Stimulated activated CD8-positive, alpha-beta memory T cell treated with anti-CD3 and anti-CD28 coated beads, Interleukin-2, amount 100 ng/mL, for 48 hours (primary cell): ENCODE data around the gene TOMM40L.

Experiments
- DNase-seq, 2 donors: peaks; one replicate each; pipeline ENCODE4 v3.0.0-alpha.2; 2020; ENCODE audit warnings: low read depth in 2 of 2

The TOMM40L gene

DNA sequence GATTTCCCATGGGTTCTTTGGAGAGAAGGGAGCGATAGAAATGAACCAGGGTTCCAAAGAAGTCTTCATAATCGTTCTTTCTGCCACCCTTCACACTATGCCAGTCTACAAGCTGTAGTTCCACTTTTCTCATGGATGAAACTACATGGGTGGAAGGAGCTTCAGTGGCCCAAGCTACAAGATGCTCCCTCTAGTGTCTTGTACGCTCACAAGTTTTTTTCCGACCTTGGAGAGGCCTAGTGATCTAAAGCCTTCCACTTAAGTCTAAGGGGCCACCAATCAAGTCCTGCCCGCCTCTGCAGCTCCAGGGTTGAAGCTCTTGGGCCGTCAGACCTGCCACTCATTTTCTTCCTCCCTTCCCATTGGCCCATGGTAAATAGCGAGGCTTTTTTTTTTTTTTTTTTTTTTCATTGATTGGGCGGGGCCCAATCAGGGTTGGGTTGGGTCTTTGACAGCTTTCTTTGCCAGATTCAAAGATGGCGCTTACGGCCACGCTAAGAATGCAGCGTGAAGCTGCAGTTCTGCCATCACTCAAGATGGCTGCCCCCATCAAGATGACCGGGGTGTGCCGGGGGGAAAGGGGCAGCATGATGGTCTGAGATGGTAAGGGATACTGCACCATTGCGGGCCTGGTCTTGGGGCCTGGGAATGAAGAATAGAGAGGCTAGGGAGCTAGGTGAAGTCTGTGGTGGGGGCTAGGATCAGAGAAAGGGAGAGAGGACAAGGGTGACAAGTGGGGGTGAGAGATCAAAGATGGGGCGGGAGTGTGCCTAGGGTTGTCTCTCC is at the start of gene TOMM40L:
Gene TOMM40L, plus strand, starts transcription at position 527 of the 786 bp plus-strand sequence. CDS start 430 bp downstream, outside the sequence.
- peak; percentile 68 to 69 for DNase-seq

GRCh38 chr1:161176468-161177111 is 49.3 kb upstream of the TOMM40L start:
- DNase-seq = no peak

DNA sequence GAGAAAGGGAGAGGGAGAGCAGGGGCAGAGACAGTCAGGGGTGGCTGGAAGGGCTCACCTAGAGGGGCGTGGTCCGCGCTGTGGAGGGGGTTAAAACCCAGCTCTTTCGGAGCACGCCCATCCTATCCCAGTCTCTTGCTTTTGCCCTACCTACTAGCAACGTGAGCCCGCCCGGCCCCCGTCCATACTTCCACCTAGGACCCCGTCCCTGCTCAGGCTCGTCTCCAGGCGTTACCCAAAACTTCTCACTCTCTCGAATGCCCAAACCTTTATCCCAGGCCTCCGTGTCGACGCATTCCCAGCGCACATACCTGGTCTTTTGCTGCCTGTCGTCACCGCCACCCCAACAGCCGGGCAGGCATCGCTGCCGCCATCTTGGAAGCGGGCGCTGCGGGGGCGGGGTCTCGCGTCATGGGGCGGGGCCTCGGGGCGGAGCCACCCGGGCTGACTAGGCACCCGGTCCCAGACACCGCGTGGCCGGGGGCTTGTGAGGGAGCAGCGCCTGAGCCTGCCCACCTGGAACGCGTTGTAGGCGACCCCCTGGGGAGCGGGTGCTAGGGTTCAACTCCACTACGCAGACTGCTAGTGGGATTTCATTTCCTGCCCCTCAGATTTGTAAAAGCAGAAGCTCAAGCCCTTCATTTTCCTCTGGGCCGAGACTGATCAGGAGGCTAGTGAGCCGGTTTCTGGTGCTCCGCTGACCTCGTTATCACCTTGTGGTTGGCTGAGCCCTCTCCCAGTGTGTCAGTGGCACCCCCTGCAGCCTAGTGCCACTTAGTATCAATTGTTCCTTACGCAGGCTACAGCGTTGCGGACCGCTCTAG is 48.5 kb upstream of the TOMM40L start, which contains the start of gene B4GALT3:
Gene B4GALT3, minus strand, starts transcription at position 396 of the 824 bp plus-strand sequence. CDS start 1,447 bp downstream, outside the sequence.
- DNase-seq = peak; percentile 95

- DNase-seq = no peak
These were observed 48.0 kb upstream of the TOMM40L start for GRCh38 chr1:161177936-161178244.

DNA sequence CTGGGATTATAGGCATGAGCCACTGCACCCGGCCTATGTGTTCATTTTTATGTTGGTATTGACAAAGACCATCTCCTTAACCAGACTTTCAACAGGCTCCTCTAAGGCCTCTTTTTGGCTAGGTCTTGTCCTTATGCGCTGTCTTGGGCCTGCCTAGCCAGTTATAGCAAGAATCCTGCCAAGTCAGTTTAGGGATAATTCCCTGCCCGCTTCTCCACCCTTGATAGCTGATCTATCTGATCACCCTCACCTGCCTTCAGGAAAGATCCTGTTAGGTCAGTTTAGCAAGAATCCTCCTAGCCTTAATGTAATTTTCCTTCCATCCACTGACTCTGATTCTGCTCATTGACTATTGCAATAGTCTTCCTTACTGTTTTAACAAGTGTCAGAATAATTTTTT is 46.2 kb upstream of the TOMM40L start:
- DNase-seq = no peak

- DNase-seq = no peak
These were observed 45.2 kb upstream of the TOMM40L start for GRCh38 chr1:161180639-161181038.

DNA sequence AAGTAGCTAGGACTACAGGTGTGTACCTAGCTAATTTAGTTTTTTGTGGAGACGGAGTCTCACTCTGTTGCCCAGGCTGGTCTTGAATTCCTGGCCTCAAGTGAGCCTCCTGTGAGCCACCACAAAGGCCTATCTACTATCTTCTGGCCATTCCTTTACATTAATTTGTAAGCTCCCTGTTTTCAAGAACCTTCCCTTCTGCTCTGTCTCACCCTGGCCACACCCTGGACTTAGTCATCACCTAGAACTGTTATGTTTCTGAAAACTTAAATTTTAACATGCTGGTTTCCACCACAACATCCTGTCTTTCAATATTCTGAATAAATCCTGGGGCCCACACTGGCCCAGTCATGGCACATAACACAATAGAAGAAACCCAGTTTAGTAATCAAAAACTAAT is 43.6 kb upstream of the TOMM40L start:
- DNase-seq = peak in 1 of 2 donors; percentile 41

GRCh38 chr1:161185282-161185682 is 40.6 kb upstream of the TOMM40L start:
- no peak for DNase-seq

- DNase-seq = no peak
These were observed 40.0 kb upstream of the TOMM40L start for GRCh38 chr1:161185732-161186311.

DNA sequence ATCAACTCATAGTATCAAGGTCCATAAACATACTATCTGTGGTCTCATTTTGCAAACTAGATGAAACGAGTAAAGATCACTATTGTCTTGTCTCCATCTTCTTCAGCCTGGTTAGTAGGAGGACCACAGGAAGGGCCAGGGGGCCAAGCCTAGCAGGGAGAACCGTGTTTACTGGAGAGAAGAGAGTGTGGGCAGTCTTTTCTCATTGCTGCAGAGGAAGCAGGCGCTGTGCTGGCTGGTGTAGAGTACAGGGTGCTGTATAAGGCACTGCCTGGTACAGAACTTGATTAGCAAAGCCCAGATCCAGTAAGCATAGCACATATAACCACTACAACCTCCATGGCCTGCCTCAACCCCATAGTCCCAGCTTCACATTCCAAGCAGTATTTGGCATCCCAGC is 38.5 kb upstream of the TOMM40L start:
- no peak for DNase-seq

DNA sequence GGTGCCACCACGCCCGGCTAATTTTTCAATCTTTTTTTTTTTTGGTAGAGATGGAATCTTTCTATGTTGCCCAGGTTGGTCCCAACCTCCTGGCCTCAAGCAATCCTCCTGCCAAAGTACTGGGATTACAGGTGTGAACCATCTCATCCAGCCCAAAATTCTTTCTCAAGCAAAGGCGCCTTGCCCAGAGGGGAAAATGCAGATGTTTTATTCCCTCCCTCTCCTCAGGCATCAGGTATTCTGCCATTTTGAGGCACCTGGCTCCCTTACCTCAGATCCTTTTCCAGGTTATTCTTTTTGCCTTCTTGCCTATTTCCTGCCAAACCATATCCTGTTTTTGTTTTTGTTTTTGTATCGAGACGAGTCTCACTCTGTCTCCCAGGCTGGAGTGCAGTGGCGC is 37.5 kb upstream of the TOMM40L start:
- DNase-seq = no peak

GRCh38 chr1:161189036-161189435 is 36.8 kb upstream of the TOMM40L start:
- DNase-seq = no peak

- DNase-seq = no peak
These were observed 34.8 kb upstream of the TOMM40L start for GRCh38 chr1:161190962-161191521.

GRCh38 chr1:161191971-161192370 is 33.9 kb upstream of the TOMM40L start:
- no peak for DNase-seq

GRCh38 chr1:161192476-161193465 is 33.1 kb upstream of the TOMM40L start:
- DNase-seq = peak; percentile 32 to 38

DNA sequence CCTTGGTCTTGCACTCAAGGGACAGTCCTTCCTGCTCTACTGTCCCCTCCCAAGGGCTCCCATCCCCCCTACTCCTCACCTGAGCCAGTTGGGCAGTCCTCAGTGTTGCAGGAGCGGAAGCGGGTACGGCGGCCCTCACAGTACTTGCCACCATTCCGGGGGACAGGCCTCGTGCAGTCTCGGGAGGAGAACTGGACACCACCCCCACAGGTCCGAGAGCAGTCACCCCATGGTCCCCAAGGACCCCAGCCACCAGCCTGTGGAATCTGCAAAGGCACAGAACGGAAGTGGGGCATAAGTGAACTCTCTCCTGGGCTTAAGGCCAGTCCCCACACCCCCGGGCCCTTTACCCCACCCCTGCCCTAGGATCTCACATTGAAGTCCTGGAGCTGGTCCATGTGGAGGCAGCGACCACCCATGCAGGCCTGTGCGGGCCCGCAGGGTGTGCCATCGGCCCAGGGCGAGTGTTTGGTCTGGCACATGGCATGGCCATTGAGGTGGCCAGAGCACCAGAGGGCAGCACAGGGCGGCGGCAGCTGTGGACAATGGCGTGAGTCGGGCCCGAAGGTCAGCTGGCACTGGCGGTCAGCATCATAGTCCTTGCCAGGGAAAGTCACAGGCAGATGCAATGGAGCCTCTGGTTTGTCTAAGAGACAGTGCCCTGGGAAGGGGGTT is 32.2 kb upstream of the TOMM40L start:
- DNase-seq = no peak

- no peak for DNase-seq
These were observed 30.7 kb upstream of the TOMM40L start for GRCh38 chr1:161195171-161195570.

DNA sequence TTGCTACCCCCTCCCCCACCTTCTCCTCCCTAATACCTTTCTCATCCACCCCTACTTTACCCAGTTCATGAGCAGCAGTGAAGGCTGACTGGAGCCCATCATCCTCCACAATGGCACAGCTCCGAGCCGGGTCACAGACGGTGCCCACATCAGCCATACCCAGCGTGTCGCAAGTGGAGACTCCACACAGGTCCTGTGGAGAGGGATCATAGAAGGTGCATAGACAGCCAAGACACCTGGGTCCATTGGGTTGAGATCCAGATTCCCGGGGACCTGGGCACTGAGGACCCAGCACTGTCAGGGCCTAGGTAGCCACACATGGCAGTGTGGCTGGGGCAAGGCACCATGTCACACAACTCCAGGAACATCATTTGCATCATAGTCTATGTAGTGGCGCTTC is 29.7 kb upstream of the TOMM40L start:
- DNase-seq = no peak

DNA sequence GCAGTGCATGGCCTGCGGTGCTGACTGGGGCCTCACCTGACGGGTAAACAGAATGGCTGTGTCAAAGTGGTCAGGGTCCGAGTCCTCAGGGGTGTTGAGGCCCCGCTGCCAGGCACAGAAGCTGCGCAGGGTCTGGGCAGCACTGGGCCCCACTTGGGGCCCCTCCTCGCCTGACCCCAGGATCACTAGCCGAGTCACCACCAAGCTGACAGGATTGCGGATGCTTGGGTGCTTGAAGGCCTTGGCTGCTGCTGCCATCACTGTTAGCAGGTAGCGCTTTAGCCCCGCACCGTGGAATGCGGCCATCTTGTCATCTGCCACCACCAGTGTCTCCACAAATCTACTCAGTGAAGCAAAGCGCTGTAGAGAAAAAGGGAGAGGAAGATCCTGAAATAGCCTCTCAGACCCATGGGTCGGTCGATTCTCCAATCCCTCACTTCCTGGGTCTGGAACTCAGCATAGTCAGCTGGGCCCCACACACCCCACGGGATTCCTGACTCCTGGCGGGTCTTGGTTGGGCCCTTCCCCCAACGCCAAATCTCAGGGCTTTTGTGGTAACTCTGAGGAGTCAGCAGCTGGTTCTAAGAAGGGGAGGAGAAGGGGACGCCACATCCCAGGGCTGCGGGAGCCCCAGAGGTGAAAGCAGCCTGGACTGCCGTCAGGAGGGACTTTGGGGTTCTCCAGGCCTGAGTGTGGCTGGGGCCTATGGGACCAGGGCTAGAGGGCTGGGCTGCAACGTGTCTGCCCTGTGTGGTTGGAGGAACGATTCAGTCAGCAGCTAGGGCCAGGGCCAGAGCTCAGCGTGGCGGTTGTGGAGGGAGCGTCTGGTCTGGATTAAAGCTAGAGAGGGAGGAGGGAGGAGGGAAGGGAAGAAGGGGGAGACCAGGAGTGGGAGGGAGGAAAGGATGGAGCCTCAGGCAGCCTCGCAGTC is 29.1 kb upstream of the TOMM40L start:
- no peak for DNase-seq
